ENCODE measurements around the gene OSBP2.

DNA sequence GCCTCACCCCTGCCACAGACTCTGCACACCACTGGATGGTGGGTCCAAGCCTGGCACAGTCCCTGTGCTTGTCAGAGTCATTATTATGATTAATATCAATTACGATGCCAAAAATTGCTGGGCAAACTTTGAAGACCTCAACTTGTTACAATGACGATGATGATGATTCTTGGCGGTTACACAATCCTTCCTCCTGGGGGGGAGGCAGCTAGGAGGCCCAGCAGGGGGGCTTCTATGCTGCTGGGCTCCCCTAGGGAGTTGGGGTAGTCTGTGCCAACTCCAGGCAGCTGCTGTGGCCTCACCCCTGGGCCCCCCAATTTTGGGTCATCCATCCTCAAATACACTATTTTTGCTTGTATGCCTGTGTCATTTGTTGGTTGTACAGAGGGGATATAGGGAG is 47.1 kb upstream of the OSBP2 start:
- TF ChIP-seq CHD4 (IDR thresholded peaks at IDR 0.05) (no peak), IRF4 (IDR thresholded peaks at IDR 0.05; ENCODE audit: low read depth, low read length) (no peak), CHD2 (IDR thresholded peaks at IDR 0.05; ENCODE audit: borderline replicate concordance, low read depth, low read length) (no peak)
